Measurements from ENCODE around the gene CYGB. TPM values are rescaled to one million over a fixed set of nuclear protein-coding genes. Genes with fewer than 3 reads are reported as not detected.

CYGB gene
- total and polyA plus RNA-seq, 2 of the 13 experiments (the other 11 are each of a cell fraction or from before 2014, with no cell fraction given), result 18.9 to 27.1 TPM

GRCh38 chr17:76570877-76571471 lies 33.5 kb upstream of the CYGB start (continued):
- no peak for TF ChIP-seq FOXA1 (IDR thresholded peaks at IDR 0.05)
- peak; percentile 48; the same call in 1 of the 2 replicates for TF ChIP-seq FOXA1 (CRISPR knock-in tag; IDR thresholded peaks at IDR 0.05)
- 0 out of 2 replicates have a peak, but pooled peaks have one; percentile 20 for TF ChIP-seq ZNF501 (CRISPR knock-in tag; IDR thresholded peaks at IDR 0.05)
- 0 out of 2 replicates have a peak, but pooled peaks have one; percentile 5 for TF ChIP-seq TCF7 (IDR thresholded peaks at IDR 0.05; ENCODE audit: low read depth)
- peak; percentile 65; the same call in 1 of the 2 replicates for TF ChIP-seq ZNF543 (CRISPR knock-in tag; IDR thresholded peaks at IDR 0.05)
- TF ChIP-seq SMC3 (IDR thresholded peaks at IDR 0.05; ENCODE audit: low read length), result peak; percentile 13; the same call in 1 of the 2 replicates
- TF ChIP-seq ZNF256 (CRISPR knock-in tag; conservative IDR thresholded peaks at IDR 0.05), result no peak
- TF ChIP-seq ZMYM2 (CRISPR knock-in tag; IDR thresholded peaks at IDR 0.05), result peak; percentile 52; the same call in 1 of the 2 replicates
- peak; percentile 21; the same call in 1 of the 2 replicates for TF ChIP-seq RXRB (CRISPR knock-in tag; IDR thresholded peaks at IDR 0.05; ENCODE audit: borderline replicate concordance)
- TF ChIP-seq YY1 (IDR thresholded peaks at IDR 0.05; ENCODE audit: insufficient read depth, insufficient replicate concordance, low read depth, low read length), result peak; percentile 79
- TF ChIP-seq SP1 (IDR thresholded peaks at IDR 0.05), result no peak
- no peak for TF ChIP-seq SP1 (CRISPR knock-in tag; IDR thresholded peaks at IDR 0.05)

GRCh38 chr17:76570457-76570856 lies 32.9 kb upstream of the CYGB start:
- BruUV-seq (replicated peaks), result no TSS peak
- Histone ChIP-seq H3K4me1 (ENCODE audit: insufficient read depth, low read length) (peaks cover 79% of the 10 kb centered on the region), H3K36me3 (replicated peaks in 1 of 2; ENCODE audit: control insufficient read depth in 1 of 2, insufficient read depth in 2 of 2, low read length in 2 of 2) (peaks cover 0 to 8% of the 10 kb centered on the region in 2 experiments; a peak in 2 of 5 replicates), H3K27me3 (ENCODE audit: control insufficient read depth in 1 of 2, insufficient read depth in 2 of 2, low read length in 2 of 2) (no peaks in the 10 kb centered on the region), H4K20me1 (ENCODE audit: insufficient read depth, low read length) (peaks cover 20% of the 10 kb centered on the region), H3K79me2 (ENCODE audit: insufficient read depth, low read length) (no peaks in the 10 kb centered on the region), H3K4me3 (replicated peaks in 1 of 3; ENCODE audit: insufficient read depth in 1 of 3, low read depth in 2 of 3, low read length in 3 of 3) (peak overlapping the region in 1 of 3 experiments; percentile 54; a peak in 1 of 6 replicates), H3K9ac (ENCODE audit: insufficient read depth, low read depth, low read length) (no peak overlapping the region), H2AFZ (ENCODE audit: low read length) (no peak overlapping the region), H3K4me2 (ENCODE audit: low read depth, low read length) (peak overlapping the region; percentile 81), H3K27ac (ENCODE audit: extremely low read length, insufficient read depth, low read length) (no peak overlapping the region), H3K9me3 (ENCODE audit: low read length) (no peaks in the 10 kb centered on the region)
- no peak for FAIRE-seq
- WGBS (ENCODE audit: low lambda C conversion rate), result 7% methylated on average over 6 of the region's 7 CpGs
- intact Hi-C loops (cut with micrococcal nuclease; ENCODE audit: unreplicated experiment), result loop anchor here (2.0 kb wide), 1 partner anchor 16 kb away; no protein-coding TSS in a partner anchor
- CTCF ChIA-PET (ENCODE audit: low intra/inter-chr PET ratio, low total read pairs), result interaction anchor here (2.5 kb wide), 1 partner anchor 53 kb away, joined by 10 read pairs; no protein-coding TSS in a partner anchor
- in situ Hi-C loops (cut with HindIII; ENCODE audit: extremely low pct_ligation_motif_present, low pct_unique_long_range_greater_than_20kb), result no loop called here
- DNase-seq (ENCODE audit: low spot score), result no peak
- peak; percentile 2 for ATAC-seq
- POLR2A ChIA-PET, result interaction anchor here (0.8 to 6.8 kb wide), 12 partner anchors 12 to 101 kb away, joined by 3 to 129 read pairs (median 4); partner anchors contain the start of gene ST6GALNAC2
- TF ChIP-seq ZBTB38 (CRISPR knock-in tag; IDR thresholded peaks at IDR 0.05) (no peak), HOMEZ (CRISPR knock-in tag; IDR thresholded peaks at IDR 0.05; ENCODE audit: low read depth) (no peak), ZNF276 (CRISPR knock-in tag; IDR thresholded peaks at IDR 0.05; ENCODE audit: low read depth) (no peak), ZBTB33 (CRISPR knock-in tag; IDR thresholded peaks at IDR 0.05) (no peak), SSRP1 (CRISPR knock-in tag; IDR thresholded peaks at IDR 0.05) (0 out of 2 replicates have a peak, but pooled peaks have one; percentile 12), ATF7-NPFF (CRISPR knock-in tag; IDR thresholded peaks at IDR 0.05; ENCODE audit: low read depth) (no peak), SP4 (CRISPR knock-in tag; IDR thresholded peaks at IDR 0.05) (0 out of 2 replicates have a peak, but pooled peaks have one; percentile 37), CENPX (CRISPR knock-in tag; IDR thresholded peaks at IDR 0.05) (no peak)
